K562 (cell line): ENCODE data around the gene COLQ.

Experiments used
- CBX2 ChIP-seq: fragments of 200-600 bp; sonication (generic); IDR thresholded peaks from one replicate; pipeline ENCODE4 v1.6.1; 2012; ENCODE audit warnings: mild to moderate bottlenecking, low read length, inconsistent platforms; ENCODE audit not compliant: insufficient read depth, poor library complexity, severe bottlenecking
- ZKSCAN8 ChIP-seq: fragments of 200-800 bp; sonication (Bioruptor generic); IDR thresholded peaks from 2 replicates; pipeline ENCODE4 v1.6.1; 2016; ENCODE audit warnings: missing genetic modification characterization, missing compliant biosample characterization
- ZSCAN32 ChIP-seq: fragments of 450-650 bp; formaldehyde crosslinking; IDR thresholded peaks from 2 replicates; pipeline ENCODE4 v1.4.0; 2020; ENCODE audit warnings: mild to moderate bottlenecking, moderate library complexity
- TF ChIP-seq, protein P1 (sequence below), 3 experiments: IDR thresholded peaks in 2 of 3; conservative IDR thresholded peaks in 1 of 3; 2 replicates each; pipeline ENCODE4 v1.5.1; 2011 to 2012; ENCODE audit warnings: low read length in 3 of 3, mild to moderate bottlenecking in 3 of 3, control low read depth in 2 of 3, improper control_type of control experiment in 1 of 3, inconsistent platforms in 1 of 3, low read depth in 1 of 3, mixed read lengths in 1 of 3, moderate library complexity in 1 of 3; ENCODE audit not compliant: insufficient read depth in 2 of 3
- TF ChIP-seq, protein P2 (sequence below), 2 experiments: fragments of 450-650 bp in 1 of 2; sonication (generic) in 1 of 2; formaldehyde crosslinking in 1 of 2; IDR thresholded peaks; 2 replicates each; pipeline versions ENCODE4 v1.7.1 to v1.9.0; 2016 to 2022; ENCODE audit warnings: inconsistent platforms in 1 of 2, mild to moderate bottlenecking in 1 of 2, missing genetic modification reagents in 1 of 2
- TF ChIP-seq, protein P3 (sequence below): fragments of 450-650 bp; formaldehyde crosslinking; IDR thresholded peaks from 2 replicates; pipeline ENCODE4 v1.4.0; 2022; ENCODE audit warnings: missing genetic modification characterization

DNA sequence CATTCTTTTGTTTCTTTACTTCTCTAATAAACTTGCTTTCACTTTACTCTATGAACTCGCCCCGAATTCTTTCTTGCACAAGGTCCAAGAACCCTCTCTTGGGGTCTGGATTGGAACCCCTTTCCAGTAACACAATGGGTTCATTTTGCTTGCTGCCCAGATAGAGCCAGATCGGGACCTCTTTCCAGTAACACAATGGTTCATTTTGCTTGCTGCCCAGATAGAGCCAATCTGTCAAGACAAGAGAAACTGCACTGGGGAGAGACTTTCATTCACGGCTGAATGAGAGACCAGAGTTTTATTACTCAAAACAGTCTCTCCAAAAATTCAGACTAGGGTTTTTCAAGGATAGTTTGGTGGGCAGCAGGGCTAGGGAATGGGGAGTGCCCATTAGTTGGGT lies 119.6 kb downstream of the COLQ start:
- TF ChIP-seq, protein P1, sequence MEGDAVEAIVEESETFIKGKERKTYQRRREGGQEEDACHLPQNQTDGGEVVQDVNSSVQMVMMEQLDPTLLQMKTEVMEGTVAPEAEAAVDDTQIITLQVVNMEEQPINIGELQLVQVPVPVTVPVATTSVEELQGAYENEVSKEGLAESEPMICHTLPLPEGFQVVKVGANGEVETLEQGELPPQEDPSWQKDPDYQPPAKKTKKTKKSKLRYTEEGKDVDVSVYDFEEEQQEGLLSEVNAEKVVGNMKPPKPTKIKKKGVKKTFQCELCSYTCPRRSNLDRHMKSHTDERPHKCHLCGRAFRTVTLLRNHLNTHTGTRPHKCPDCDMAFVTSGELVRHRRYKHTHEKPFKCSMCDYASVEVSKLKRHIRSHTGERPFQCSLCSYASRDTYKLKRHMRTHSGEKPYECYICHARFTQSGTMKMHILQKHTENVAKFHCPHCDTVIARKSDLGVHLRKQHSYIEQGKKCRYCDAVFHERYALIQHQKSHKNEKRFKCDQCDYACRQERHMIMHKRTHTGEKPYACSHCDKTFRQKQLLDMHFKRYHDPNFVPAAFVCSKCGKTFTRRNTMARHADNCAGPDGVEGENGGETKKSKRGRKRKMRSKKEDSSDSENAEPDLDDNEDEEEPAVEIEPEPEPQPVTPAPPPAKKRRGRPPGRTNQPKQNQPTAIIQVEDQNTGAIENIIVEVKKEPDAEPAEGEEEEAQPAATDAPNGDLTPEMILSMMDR (IDR thresholded peaks at IDR 0.05 in 2 of 3, conservative IDR thresholded peaks at IDR 0.05 in 1 of 3; ENCODE audit: insufficient read depth in 2 of 3, low read depth in 1 of 3, low read length in 3 of 3): no peak
- TF ChIP-seq ZSCAN32 (CRISPR knock-in tag): no peak
- TF ChIP-seq, protein P2, sequence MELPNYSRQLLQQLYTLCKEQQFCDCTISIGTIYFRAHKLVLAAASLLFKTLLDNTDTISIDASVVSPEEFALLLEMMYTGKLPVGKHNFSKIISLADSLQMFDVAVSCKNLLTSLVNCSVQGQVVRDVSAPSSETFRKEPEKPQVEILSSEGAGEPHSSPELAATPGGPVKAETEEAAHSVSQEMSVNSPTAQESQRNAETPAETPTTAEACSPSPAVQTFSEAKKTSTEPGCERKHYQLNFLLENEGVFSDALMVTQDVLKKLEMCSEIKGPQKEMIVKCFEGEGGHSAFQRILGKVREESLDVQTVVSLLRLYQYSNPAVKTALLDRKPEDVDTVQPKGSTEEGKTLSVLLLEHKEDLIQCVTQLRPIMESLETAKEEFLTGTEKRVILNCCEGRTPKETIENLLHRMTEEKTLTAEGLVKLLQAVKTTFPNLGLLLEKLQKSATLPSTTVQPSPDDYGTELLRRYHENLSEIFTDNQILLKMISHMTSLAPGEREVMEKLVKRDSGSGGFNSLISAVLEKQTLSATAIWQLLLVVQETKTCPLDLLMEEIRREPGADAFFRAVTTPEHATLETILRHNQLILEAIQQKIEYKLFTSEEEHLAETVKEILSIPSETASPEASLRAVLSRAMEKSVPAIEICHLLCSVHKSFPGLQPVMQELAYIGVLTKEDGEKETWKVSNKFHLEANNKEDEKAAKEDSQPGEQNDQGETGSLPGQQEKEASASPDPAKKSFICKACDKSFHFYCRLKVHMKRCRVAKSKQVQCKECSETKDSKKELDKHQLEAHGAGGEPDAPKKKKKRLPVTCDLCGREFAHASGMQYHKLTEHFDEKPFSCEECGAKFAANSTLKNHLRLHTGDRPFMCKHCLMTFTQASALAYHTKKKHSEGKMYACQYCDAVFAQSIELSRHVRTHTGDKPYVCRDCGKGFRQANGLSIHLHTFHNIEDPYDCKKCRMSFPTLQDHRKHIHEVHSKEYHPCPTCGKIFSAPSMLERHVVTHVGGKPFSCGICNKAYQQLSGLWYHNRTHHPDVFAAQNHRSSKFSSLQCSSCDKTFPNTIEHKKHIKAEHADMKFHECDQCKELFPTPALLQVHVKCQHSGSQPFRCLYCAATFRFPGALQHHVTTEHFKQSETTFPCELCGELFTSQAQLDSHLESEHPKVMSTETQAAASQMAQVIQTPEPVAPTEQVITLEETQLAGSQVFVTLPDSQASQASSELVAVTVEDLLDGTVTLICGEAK (IDR thresholded peaks at IDR 0.05): no peak
- TF ChIP-seq, protein P2 (CRISPR knock-in tag; IDR thresholded peaks at IDR 0.05): no peak
- no peak for TF ChIP-seq ZKSCAN8 (CRISPR knock-in tag)
- TF ChIP-seq, protein P3, sequence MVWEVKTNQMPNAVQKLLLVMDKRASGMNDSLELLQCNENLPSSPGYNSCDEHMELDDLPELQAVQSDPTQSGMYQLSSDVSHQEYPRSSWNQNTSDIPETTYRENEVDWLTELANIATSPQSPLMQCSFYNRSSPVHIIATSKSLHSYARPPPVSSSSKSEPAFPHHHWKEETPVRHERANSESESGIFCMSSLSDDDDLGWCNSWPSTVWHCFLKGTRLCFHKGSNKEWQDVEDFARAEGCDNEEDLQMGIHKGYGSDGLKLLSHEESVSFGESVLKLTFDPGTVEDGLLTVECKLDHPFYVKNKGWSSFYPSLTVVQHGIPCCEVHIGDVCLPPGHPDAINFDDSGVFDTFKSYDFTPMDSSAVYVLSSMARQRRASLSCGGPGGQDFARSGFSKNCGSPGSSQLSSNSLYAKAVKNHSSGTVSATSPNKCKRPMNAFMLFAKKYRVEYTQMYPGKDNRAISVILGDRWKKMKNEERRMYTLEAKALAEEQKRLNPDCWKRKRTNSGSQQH (CRISPR knock-in tag): no peak
- TF ChIP-seq CBX2: no peak
